Upper lobe of left lung (tissue), 4 donors: ENCODE measurements around the gene TBCD.

Experiments used
- EP300 ChIP-seq, 4 donors: sonication (generic); formaldehyde crosslinking; IDR thresholded peaks; one replicate each; pipeline ENCODE4 v1.5.1; 2017; ENCODE audit warnings: antibody characterized with exemption in 4 of 4, control low read depth in 2 of 4
- POLR2A ChIP-seq, 4 donors: fragments of 450-650 bp; IDR thresholded peaks; one replicate each; pipeline ENCODE4 v1.5.1; 2016 to 2017; ENCODE audit warnings: antibody characterized with exemption in 4 of 4, mild to moderate bottlenecking in 2 of 4
- TF ChIP-seq, protein P1 (sequence below), 6 experiments: fragments of 450-650 bp in 4 of 6; fragments of 200-600 bp in 2 of 6; sonication (generic) in 2 of 6; IDR thresholded peaks; one replicate each; pipeline ENCODE4 v1.5.1; 2016 to 2019; ENCODE audit warnings: antibody characterized with exemption in 6 of 6

DNA sequence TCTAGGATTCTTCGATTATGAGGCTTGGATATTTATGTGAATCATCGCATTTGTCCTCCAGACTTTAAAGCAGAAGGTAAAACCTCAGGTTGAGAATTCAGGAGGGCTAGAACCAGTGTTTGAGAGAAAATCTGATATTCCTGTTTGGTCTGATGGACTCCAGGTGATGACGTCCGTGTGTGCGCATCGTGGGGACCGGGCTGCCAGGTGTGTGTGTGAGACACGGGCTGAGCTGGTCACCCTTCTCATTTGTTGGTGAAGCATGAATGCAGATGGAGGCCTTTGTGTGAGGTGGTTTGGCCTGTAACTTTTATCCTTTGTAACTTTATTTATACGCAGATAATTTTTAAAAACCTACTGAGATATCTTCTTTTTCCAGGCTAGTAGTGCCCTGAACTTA lies 45.2 kb downstream of the TBCD start:
- TF ChIP-seq, protein P1, sequence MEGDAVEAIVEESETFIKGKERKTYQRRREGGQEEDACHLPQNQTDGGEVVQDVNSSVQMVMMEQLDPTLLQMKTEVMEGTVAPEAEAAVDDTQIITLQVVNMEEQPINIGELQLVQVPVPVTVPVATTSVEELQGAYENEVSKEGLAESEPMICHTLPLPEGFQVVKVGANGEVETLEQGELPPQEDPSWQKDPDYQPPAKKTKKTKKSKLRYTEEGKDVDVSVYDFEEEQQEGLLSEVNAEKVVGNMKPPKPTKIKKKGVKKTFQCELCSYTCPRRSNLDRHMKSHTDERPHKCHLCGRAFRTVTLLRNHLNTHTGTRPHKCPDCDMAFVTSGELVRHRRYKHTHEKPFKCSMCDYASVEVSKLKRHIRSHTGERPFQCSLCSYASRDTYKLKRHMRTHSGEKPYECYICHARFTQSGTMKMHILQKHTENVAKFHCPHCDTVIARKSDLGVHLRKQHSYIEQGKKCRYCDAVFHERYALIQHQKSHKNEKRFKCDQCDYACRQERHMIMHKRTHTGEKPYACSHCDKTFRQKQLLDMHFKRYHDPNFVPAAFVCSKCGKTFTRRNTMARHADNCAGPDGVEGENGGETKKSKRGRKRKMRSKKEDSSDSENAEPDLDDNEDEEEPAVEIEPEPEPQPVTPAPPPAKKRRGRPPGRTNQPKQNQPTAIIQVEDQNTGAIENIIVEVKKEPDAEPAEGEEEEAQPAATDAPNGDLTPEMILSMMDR (IDR thresholded peaks at IDR 0.05), result no peak
- TF ChIP-seq EP300 (IDR thresholded peaks at IDR 0.05) (no peak), POLR2A (IDR thresholded peaks at IDR 0.05) (no peak)
